COLO668 (cell line): Measurements from ENCODE around the gene PRDM4.

Experiments used
- DNase-seq: peaks from one replicate; lab custom pipeline; 2025; ENCODE audit not compliant: unreplicated experiment; lab: John Stamatoyannopoulos, UW

The PRDM4 gene

DNA sequence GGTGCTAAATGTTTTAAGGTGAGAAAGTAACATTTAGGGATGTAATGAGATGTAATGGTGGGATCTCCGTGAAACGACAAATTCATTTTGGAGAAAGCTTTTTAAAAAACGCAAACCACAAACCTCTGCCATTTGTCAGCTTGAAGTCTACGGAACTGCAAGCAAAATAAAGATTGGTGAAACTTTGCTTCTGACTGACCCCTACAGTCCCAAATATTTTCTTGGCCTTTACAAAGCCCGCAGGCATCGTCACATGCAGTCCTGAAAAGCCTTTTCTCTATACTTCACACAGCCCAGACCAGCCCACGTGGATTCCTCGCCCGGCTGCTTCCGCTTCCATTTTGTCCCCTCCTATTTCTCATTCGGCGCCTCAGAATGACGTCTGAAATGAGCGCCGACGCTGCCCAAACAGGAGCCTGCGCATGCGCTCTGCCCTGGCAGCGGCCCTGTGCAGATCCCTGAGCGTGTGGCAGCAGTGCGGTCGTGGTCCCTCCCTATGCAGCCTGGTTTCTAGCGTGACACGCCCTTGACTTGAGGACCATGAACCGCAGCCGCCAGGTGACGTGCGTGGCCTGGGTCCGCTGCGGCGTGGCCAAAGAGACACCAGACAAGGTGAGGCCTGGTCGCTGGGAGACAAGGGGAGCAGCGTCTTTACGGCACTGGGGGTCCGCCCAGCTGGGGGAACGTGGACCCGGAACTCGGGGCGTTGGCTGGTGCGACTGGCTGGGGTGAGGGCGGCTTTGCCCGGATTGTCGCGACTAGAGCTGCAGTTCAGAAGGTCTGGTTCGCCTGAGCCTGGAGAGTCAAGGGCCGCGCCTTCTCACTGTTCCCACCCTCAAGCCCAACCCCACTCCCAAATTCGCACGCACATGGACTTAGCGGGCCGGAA lies 75.3 kb downstream of the PRDM4 start, which contains the start of gene PWP1:
TSS of gene PWP1 (plus strand) at position 440 of the 889 bp plus-strand sequence. CDS start at position 541, 101 bp downstream.
- peak; percentile 99 for DNase-seq

DNA sequence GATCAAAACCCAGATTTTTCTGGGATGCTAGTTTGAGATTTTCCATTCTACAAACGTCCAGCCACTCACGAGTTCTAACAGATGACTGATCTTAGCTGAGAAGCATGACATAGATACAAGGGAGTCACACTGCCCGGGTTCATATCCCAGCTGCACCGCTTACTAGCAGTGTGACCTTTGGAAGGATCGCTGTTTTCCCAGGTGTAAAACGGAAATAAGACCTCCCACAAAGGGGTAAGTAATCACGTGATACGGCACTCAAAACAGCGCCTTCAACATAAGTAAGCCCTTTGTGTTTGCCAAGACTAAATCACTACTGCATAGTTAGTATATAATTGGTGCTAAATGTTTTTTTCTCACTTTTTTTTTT lies 76.0 kb downstream of the PRDM4 start:
- peak; percentile 65 for DNase-seq

DNA sequence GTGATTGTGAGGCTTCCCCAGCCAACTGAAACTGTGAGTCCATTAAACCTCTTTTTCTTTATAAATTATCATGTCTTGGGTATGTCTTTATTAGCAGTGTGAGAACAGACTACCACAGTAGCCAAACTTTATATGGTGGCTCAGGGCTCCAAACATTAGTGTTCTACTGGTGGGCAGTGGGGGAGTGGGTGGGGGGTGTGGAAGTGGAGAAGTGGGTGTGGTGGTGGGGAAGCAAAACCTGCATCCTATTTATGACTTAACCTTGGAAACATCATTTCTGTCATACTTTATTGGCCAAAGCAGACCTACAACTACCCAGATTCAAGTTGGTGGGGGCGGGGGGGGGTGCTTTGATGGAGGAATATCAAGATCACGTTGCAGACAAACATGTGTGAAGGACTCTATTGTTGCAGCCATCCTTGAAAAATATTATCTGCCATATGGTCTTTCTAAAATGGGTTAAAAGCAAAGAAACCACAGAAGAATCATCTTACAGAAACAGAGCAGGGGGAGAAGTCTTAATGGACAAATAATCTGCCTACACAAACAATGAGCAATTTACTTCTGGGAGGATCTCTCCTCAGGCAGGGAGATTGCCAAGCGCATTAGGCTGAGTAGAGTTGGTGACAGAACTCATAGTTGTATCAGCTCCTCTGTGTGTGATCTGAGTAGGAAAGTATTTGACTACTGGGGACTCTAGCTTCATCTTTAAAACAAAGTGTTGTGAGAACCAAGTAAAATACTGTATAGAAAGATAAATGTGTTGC lies 76.7 kb downstream of the PRDM4 start:
- no peak for DNase-seq
